Muscle of leg (tissue), 11 donors: Measurements from ENCODE around the gene MRC2. TPM values are rescaled to one million over a fixed set of nuclear protein-coding genes. Genes with fewer than 3 reads are reported as not detected.

Experiments used
- DNase-seq: peaks from one replicate; pipeline ENCODE4 v3.0.0; 2013
- H3K27ac ChIP-seq: one replicate; pipeline ENCODE4 v1.5.1; 2013; ENCODE audit warnings: mild to moderate bottlenecking, low read length, control low read depth
- H3K27me3 ChIP-seq: one replicate; pipeline ENCODE4 v1.6.1; 2013; ENCODE audit warnings: low read length; ENCODE audit not compliant: control insufficient read depth, insufficient read depth
- H3K36me3 ChIP-seq: one replicate; pipeline ENCODE4 v1.6.1; 2013; ENCODE audit warnings: low read length; ENCODE audit not compliant: control insufficient read depth, insufficient read depth
- H3K4me1 ChIP-seq: one replicate; pipeline ENCODE4 v1.6.1; 2013; ENCODE audit warnings: low read length; ENCODE audit not compliant: control insufficient read depth, insufficient read depth
- H3K4me3 ChIP-seq: one replicate; pipeline ENCODE4 v1.5.1; 2013; ENCODE audit warnings: low read length, control low read depth
- H3K9me3 ChIP-seq: replicated peaks from 2 replicates; pipeline ENCODE4 v1.6.1; 2013; ENCODE audit warnings: low read depth, low read length; ENCODE audit not compliant: control insufficient read depth
- WGBS: methylation state at CpG from one replicate; pipeline ENCODE4 v1.1.5; 2013; ENCODE audit warnings: missing lambda C conversion rate; ENCODE audit not compliant: insufficient coverage; 5-methylcytosine and 5-hydroxymethylcytosine counted together
- polyA plus RNA-seq, 8 donors: library from polyadenylated mRNA; unstranded; fragments of 120-200 nt; gene quantifications; one replicate each; pipeline versions ENCODE4 v1.2.1 to v1.2.3, GENCODE V29; 2013; ENCODE audit warnings: inconsistent platforms in 1 of 8, low replicate concordance in 1 of 8; ENCODE audit not compliant: insufficient read length in 8 of 8, insufficient read depth in 1 of 8
- total RNA-seq: library from RNA; stranded (reverse); fragments of 120-200 nt; gene quantifications from one replicate; pipeline ENCODE4 v1.2.4, GENCODE V29; 2013

MRC2 gene
- total and polyA plus RNA-seq, 9 donors: 115 to 206 (median 149) TPM

DNA sequence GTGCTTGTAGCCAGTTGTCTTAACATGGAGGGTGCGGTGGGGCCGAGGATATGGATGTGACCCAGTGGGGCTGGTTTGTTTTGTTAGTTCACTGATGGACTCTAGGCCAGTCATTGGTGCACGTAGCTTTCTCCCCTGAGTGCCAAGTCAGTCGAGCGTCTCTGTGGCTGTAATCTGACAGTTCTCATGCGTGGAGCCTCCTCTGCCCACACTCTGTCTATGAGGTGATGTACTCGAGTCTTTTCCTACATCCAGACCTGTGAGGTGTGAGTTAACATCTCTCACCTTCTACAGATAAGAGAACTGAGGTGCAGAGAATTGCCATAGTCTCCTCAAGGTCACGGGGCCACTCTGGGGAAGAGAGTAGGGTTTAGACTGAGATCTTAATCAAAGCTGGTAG is 90.4 kb downstream of the MRC2 start:
- H3K9me3 ChIP-seq: no peaks in the 10 kb centered on the region
- H3K27me3 ChIP-seq: no peaks in the 10 kb centered on the region
- 90% methylated on average over 2 of the region's 8 CpGs for WGBS
- no peak overlapping the region for H3K4me3 ChIP-seq
- no peak for DNase-seq
- peaks cover 3% of the 10 kb centered on the region for H3K4me1 ChIP-seq
- no peaks in the 10 kb centered on the region for H3K36me3 ChIP-seq
- H3K27ac ChIP-seq: no peak overlapping the region

DNA sequence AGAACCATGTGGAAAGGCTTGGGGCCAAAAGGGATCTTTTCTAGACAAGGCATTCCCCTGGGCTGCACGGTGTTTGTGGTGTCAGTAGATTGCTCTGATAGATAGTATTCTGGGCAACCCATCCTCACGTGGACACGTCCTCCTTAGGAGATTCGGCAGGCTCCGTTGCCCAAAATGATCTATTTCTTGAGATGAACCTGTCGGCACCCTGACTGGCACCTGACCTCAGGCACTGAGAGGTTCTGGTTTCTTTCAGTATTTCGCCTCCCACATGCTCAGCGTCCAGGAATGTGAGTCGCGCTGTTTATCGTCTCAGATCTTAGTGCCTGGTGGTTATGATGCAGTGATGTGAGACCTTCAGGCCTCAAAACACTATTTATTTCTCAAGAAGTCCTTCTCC is 91.0 kb downstream of the MRC2 start:
- WGBS: 80% methylated on average over 6 of the region's 11 CpGs
- H3K4me1 ChIP-seq: peaks cover 3% of the 10 kb centered on the region
- H3K27me3 ChIP-seq: no peaks in the 10 kb centered on the region
- H3K27ac ChIP-seq: no peak overlapping the region
- no peak overlapping the region for H3K4me3 ChIP-seq
- H3K9me3 ChIP-seq: no peaks in the 10 kb centered on the region
- no peak for DNase-seq
- no peaks in the 10 kb centered on the region for H3K36me3 ChIP-seq

DNA sequence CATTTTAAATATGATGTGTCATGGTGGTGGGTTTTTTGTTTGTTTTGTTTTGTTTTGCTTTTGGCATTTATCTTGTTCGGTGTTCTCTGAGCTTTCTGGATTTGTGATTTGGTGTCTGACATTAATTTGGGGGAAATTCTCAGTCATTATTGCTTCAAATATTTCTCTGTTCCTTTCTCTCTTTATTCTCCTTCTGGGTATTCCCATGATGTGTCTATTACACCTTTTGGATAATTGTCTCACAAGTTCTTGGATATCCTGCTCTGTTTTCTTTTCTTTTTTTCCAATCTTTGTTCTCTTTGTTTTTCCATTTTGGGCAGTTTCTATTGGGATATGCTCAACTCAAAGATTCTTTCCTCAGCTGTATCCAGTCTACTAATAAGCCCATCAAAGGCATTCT is 92.1 kb downstream of the MRC2 start:
- H3K9me3 ChIP-seq: no peaks in the 10 kb centered on the region

DNA sequence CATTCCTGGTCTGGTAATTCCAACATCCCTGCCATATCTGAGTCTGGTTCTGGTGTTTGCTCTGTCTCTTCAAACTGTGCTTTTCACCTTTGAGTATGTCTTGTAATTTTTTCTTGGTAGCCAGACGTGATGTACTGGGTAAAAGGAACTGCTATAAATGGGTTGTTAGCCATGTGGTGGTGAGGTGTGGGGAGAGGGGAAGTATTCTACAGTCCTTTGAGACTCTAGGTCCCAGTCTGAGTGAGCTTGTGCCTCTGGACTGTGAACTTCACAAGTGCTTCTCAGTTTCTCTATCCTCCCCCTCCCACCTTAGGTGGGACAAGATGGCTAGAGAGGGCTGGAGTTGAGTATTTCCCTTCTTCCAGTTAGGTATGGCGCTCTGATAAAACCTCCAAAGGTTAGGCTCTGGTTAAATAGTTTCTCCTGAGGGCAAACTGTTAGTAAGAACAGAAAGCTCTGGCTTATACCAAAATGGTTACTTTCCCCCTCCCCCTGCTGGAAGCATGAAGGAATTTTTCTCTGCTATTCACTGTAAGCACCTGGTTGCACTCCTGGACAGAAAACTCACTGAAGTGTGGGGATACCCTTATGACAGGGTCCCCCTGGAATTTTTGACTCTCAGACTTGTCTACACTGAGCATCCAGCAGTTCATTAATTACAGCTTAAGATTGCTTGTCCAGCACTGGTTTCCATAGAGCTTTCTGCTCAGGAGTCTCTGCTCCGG is 92.8 kb downstream of the MRC2 start:
- WGBS: no CpG with 5 or more reads among the region's 3 CpGs

More for the DNA sequence above, 92.1 kb downstream of the MRC2 start:
- Histone ChIP-seq H3K27me3 (no peaks in the 10 kb centered on the region), H3K4me1 (peaks cover 2% of the 10 kb centered on the region), H3K27ac (no peak overlapping the region), H3K4me3 (no peak overlapping the region), H3K36me3 (no peaks in the 10 kb centered on the region)
- WGBS: no CpG with 5 or more reads among the region's 1 CpG
- DNase-seq: no peak

DNA sequence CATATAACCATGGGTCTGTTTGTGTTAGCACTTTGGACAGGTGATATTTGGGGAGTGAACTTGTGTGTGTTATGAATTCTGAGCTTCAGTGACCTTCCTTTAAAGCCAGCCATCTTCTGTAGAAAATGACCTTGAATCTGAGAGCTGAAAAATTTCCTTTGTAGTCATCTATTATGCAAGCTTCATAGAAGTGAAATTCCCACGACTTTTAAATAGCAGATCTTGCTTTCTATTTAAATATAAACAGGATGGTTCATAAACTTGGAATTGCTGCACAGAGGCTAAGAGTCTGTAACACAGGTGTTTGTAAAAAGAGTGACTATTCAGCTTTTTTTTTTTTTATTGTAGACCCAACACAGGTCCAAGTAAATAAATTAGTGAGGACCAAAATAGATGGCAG is 95.2 kb downstream of the MRC2 start:
- Histone ChIP-seq H3K27ac (no peak overlapping the region), H3K9me3 (no peaks in the 10 kb centered on the region), H3K36me3 (no peaks in the 10 kb centered on the region), H3K4me1 (peaks cover 2% of the 10 kb centered on the region), H3K27me3 (no peaks in the 10 kb centered on the region), H3K4me3 (no peak overlapping the region)
- DNase-seq: no peak
- WGBS: no CpG with 5 or more reads among the region's 1 CpG

More for the DNA sequence above, 92.8 kb downstream of the MRC2 start:
- Histone ChIP-seq H3K27me3 (no peaks in the 10 kb centered on the region), H3K27ac (no peak overlapping the region), H3K9me3 (no peaks in the 10 kb centered on the region), H3K36me3 (no peaks in the 10 kb centered on the region), H3K4me1 (peaks cover 2% of the 10 kb centered on the region), H3K4me3 (no peak overlapping the region)
- no peak for DNase-seq

DNA sequence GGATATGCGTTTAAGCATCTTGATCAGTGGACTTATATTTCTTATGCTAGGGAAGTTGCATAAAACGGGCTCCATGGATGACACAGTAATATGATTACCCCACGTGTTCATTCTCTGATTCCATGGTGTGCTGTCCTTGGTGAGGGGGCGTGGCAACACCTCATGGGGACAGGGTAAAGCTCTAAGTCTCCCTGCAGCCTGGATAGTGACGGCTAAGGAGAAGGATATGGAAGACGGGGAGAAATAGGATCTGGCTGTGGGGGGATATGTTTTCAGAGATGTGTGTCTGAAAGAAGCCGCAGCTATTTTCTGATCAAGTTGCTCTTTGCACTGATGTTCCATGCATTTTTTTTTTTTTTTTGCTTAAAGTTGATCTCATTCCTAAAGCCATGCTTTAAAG is 96.4 kb downstream of the MRC2 start:
- no peaks in the 10 kb centered on the region for H3K36me3 ChIP-seq
- H3K9me3 ChIP-seq: no peaks in the 10 kb centered on the region
- DNase-seq: no peak
- no peaks in the 10 kb centered on the region for H3K27me3 ChIP-seq
- no peak overlapping the region for H3K4me3 ChIP-seq
- H3K27ac ChIP-seq: no peak overlapping the region
- 43% methylated on average over 3 of the region's 7 CpGs for WGBS
- H3K4me1 ChIP-seq: peaks cover 2% of the 10 kb centered on the region

DNA sequence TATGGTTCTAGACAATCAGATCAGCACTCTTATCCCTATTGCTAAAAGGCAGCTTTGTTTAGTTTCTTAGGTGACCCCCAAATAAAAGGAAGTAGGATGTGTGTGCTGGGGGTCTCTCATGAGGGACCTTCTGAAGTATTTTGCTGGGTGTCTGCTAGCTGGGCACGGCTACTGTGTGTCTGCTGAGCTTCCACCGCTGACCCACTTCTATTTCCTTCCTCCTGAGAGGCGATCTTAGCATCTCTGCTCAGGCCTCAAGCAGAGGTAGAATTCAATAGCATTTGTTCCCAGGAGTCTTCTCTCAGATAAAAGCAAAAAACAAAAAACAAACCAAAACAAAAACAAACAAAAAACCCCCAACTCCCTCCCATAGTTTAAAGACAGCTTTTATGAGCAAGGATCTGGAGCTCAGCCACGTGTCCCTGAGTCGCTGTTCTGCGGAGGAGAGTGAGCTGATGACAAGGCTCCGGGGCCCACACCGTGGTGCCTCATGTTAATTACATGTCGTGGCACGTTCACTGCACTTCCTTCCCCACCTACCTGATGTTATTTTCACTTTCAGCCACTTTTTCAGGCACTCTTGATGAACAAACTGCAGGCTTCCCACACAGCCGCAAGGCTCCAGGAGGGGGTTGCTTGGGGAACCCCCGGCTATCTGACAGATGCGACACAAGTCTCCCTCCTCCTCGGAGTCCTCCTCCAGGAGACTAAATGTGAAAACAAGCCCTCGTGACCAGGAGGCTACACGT is 97.1 kb downstream of the MRC2 start:
- no peak for DNase-seq
- no peaks in the 10 kb centered on the region for H3K9me3 ChIP-seq

DNA sequence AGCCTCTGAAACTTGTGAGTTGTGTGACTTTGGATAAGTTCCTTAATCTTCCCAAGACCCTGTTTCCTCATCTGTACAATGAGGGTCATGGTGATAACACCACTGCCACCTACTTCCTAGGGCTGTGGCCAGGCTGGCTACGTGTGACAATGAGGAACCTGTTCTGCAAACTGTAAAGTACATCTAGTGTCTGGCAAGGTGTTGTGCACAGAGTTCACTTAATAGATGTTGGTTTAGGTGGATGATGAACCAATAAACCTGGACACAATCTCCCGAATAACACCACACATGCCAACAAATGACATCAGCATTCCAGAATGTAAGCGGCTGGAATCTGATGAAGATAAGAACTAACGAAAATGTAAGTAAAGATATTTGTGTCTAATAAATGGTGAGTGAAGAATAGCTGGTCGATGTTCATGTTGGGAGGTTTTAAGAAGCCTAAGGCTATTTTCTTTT is 98.3 kb downstream of the MRC2 start:
- Histone ChIP-seq H3K4me3 (no peak overlapping the region), H3K9me3 (no peaks in the 10 kb centered on the region), H3K4me1 (peaks cover 2% of the 10 kb centered on the region), H3K27me3 (no peaks in the 10 kb centered on the region), H3K36me3 (no peaks in the 10 kb centered on the region), H3K27ac (no peak overlapping the region)
- no peak for DNase-seq
- WGBS: 50% methylated on average over 2 of the region's 5 CpGs

More for the DNA sequence above, 97.1 kb downstream of the MRC2 start:
- 43% methylated on average over 14 of the region's 16 CpGs for WGBS
- Histone ChIP-seq H3K4me3 (no peak overlapping the region), H3K36me3 (no peaks in the 10 kb centered on the region), H3K4me1 (peaks cover 2% of the 10 kb centered on the region), H3K27ac (no peak overlapping the region), H3K27me3 (no peaks in the 10 kb centered on the region)

DNA sequence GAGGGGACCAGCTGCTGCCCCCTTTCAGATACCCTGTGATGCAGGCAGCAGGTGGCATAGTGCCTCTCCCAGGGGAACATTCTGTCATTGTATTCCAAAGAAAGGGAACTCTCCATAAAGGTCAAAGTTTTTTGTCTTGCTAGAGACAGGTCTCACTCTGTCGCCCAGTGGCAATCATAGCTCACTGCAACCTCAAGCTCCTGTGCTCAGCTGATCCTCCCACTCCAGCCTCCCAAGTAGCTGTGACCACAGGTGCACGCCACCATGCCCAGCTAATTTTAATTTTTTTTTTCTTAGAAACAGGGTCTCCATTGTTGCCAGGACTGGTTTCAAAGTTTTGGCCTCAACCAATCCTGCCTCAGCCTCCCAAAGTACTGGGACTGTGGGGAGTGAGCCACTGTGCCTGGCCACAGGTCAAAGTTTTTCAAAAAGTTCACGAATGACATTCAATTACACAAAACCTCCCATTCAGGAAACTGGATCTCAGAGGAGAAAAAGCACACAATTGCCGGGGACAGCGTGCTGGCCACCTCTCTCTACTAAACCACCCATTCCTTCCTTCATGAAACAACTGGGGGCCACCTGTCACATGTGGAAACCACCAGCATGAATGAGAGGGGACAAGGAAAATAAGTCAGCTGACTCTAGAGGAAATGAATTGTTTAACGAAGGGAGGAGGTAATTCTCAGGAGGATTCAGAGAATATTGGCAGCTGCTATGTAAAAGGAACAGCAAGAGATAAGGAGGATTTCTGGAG is 100.6 kb downstream of the MRC2 start:
- DNase-seq: no peak
- H3K27me3 ChIP-seq: no peaks in the 10 kb centered on the region
- peaks cover 2% of the 10 kb centered on the region for H3K4me1 ChIP-seq
- 93% methylated on average over 2 of the region's 6 CpGs for WGBS
- H3K4me3 ChIP-seq: no peak overlapping the region
- H3K9me3 ChIP-seq: no peaks in the 10 kb centered on the region
- no peaks in the 10 kb centered on the region for H3K36me3 ChIP-seq
- no peak overlapping the region for H3K27ac ChIP-seq

DNA sequence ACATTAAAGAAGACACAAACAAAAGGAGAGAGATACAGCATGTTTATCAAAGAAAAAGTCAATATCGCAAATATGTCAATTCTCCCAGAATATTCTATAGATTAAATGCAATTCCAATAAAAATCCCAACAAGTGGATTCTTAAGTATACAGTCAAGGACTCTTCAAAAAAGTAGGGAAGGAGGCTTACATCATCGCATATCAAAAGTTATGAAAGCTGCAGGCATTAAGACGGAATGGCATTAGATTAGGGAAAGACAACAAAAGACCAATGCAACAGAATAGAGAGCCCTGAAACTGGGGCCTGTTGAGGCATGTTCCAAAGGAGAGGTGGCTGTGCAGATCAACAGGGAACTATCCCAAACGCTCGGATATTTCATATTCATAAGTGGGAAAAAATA is 104.7 kb downstream of the MRC2 start:
- H3K4me1 ChIP-seq: no peaks in the 10 kb centered on the region
- H3K36me3 ChIP-seq: no peaks in the 10 kb centered on the region
- H3K27ac ChIP-seq: no peak overlapping the region
- 77% methylated on average over 2 of the region's 5 CpGs for WGBS
- H3K9me3 ChIP-seq: no peaks in the 10 kb centered on the region
- no peak for DNase-seq
- no peak overlapping the region for H3K4me3 ChIP-seq
- no peaks in the 10 kb centered on the region for H3K27me3 ChIP-seq
